NCI-H774 (cell line): ENCODE data around the gene GPC3.
"Not testable (repeated sequence)": the region's sequence is repeated elsewhere in the genome, so short reads cannot be mapped to it uniquely, and the experiment has no call there.

Experiments
- DNase-seq: peaks from one replicate; lab custom pipeline; 2025; lab: John Stamatoyannopoulos, UW

The GPC3 gene

DNA sequence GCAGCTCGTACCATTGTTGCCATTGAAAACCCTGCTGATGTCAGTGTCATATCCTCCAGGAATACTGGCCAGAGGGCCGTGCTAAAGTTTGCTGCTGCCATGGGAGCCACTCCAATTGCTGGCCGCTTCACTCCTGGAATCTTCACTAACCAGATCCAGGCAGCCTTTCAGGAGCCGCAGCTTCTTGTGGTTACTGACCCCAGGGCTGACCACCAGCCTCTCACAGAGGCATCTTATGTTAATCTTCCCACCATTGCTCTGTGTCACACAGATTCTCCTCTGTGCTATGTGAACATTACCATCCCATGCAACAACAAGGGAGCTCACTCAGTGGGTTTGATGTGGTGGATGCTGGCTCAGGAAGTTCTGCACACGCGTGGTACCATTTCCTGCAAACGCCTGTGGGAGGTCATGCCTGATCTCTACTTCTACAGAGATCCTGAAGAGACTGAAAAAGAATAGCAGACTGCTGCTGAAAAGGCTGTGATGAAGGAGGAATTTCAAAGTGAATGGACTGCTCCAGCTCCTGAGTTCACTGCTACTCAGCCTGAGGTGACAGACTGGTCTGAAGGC, 222.3 kb downstream of the GPC3 start:
- DNase-seq: not testable (repeated sequence)

DNA sequence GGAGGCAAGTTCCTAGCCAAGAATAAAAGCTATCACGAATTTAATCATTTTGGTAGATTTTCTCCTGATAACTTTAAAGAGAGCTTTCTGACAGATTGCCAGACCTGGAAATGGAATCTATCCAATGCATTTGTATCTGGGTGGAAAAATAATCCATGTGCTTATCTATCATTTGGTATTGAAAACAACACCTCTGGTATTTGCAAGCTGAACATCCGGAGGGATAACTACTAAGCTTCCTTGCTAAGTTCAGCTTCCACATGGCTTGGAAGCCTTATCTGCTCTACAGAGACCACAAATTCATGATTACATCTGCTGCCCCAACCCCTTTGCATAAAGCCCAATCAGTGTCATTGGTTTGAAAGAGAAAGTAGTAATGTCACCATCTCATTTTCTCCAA, 230.7 kb downstream of the GPC3 start:
- DNase-seq: no peak

GRCh38 chrX:133749951-133750350, 235.4 kb downstream of the GPC3 start:
- no peak for DNase-seq

DNA sequence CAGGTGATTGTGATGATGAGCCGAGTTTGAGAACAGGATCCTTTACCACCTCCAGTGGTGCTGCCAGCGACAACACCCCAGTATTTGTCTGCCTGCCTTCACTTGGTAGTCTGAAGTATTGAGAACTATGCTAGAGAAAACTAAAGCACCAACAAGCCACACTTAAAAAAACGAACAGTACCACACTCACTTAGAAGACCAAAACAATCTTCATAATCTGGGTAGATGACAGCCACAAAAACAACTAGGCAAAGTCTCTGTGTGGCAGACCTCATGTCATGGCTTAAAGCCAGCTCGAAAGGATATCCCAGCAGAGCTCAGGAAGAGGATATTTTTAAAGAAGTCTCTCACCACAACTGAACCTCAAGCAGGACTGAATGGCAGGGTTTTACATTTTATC, 236.0 kb downstream of the GPC3 start:
- DNase-seq: no peak

DNA sequence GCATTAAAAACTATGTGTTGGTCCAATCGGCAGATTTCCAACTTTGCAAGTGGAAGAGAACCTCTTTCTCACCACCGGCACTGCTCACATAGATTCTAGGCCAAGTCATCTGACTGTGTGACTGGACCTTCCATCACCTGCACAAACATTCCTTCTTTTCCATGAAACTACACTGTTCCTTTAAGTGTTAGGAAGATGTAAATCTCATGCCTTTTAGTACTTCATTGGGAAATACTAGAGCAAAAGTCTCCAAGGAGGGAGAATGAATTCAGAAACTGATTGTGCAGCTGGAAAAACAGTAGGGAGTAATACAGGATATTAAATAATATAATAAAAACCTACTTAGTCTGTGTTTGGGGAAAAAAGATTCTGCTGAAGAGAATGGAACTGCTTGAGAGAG, 238.2 kb downstream of the GPC3 start:
- no peak for DNase-seq

DNA sequence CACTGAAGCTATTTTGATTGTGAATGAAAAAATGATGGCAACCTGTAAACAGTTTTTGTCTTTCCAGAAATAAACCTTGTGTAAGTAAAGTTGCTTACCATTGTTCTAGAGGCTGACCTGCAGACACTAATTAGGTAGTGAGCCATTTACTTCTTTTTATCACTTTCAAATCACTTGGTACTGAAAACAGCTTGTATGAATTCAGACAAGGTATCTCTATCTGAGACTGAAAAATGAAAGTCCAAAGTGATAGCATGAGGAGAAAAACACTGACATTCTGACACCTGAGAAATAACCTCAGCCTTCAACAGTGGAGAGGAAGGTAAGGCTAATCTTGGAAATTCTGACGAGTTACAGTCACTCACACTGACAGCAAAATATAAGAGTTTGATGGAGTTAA, 238.8 kb downstream of the GPC3 start:
- no peak for DNase-seq

DNA sequence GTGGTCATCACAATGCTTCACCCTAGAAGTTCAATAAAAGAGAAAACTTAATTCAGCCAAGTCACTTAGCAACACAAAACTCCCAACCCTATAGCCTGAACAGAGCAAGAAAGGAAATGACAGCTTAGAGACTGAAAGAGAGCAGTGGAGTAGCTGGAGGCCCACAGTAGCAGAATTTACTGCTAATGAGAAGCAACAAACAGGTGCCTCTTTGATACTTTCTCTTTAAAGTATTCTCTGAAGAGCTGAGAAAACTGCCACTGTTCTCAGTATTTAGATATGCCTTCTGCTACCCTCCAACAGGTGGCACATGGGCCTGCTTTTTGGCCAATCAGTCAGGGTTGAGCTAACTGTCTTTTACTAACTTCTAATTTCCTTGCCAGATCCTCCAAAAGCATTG, 240.0 kb downstream of the GPC3 start:
- no peak for DNase-seq

GRCh38 chrX:133742602-133743305, 242.6 kb downstream of the GPC3 start:
- DNase-seq: no peak

DNA sequence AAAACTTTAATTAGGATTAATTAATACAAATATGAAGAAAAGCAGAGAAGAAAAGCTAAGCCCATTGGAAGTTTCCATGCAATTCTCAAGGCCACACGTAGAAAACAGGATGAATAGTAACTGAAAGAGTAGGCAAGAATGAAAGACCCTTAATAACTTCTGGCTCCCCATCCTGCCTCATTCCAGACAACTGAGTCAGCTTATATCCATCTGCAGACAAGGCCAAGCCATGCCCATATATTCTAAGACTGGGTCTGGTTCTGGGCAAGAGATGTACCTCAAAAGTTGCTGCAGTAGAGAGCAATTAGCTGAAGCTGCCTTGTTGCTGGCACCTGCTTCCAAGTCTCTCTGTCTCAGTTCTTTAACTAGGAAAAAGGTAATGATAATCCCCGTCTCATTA, 244.1 kb downstream of the GPC3 start:
- no peak for DNase-seq

GRCh38 chrX:133726642-133727041, 258.8 kb downstream of the GPC3 start:
- DNase-seq: no peak

DNA sequence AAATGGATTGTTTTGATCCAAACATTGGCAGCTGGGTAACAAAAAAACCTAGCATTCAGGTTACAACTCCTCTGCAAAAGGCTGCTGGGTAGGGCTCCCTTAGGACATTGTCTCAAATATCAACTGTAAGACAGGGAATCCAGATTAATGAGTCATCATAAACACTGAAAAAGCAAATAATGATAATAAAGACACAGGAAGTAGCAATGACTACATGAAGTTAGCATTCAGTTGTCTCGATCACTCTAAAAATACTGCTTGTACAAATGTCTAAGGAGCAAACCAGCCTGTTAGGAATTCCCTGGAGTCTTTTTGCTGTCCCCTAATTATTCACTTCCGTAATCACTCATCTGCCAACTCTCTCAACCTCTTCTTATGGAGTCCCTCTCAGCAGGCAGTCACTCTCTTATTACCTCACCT, 259.2 kb downstream of the GPC3 start:
- DNase-seq: peak; percentile 18

DNA sequence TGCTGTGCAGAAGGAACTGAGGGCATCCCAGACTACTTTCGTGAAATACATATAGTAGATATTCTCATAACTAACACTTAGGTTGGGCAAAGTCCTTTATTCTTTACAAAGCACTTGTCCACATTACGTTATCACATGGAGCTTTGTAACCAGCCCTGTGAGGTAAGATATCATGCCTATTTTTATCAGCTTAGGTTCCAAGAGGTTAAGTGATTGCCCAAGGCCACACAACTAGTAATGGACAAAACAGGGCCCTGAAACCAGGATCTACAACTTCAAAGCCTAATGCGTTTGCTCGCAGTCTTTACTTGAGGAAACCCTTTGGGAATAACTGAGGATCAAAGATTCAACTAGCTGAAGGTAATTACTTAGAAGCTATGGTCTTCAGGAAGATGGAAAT, 261.5 kb downstream of the GPC3 start:
- no peak for DNase-seq

DNA sequence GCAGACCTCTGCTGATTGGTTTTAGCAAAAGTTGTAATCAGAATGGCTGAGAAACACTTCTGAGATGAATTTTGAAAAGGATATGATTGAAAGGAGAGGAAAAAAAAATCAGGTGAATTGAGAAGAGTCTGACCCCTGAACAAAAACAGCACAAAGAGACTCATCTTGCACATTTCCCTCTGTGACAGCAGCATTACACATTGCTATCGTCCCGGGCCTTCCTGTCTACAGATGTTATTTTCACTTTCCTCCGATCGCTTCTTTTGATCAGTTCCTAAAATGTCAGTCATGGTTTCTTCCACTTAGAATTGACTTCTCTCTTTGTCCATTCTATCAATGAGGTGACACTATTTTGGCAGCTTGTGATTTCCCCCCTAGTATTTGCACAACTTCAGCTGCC, 262.6 kb downstream of the GPC3 start:
- DNase-seq: no peak

DNA sequence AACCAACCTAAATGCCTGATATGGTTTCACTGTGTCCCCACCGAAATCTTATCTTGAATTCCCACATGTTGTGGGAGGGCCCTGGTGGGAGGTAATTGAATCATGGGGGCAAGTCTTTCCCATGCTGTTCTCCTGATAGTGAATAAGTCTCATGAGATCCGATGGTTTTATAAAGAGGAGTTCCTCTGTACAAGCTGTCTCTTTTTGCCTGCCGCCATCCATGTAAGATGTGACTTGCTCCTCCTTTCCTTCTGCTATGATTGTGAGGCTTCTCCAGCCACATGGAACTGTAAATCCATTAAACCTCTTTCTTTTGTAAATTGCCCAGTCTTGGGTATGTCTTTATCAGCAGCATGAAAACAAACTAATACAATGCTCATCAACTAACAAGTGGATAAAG, 265.1 kb downstream of the GPC3 start:
- not testable (repeated sequence) for DNase-seq

GRCh38 chrX:133715715-133716114, 269.7 kb downstream of the GPC3 start:
- DNase-seq: no peak

- DNase-seq: no peak
Measured at GRCh38 chrX:133709501-133709900, 275.9 kb downstream of the GPC3 start.

- no peak for DNase-seq
Measured at GRCh38 chrX:133706890-133707289, 278.5 kb downstream of the GPC3 start.

DNA sequence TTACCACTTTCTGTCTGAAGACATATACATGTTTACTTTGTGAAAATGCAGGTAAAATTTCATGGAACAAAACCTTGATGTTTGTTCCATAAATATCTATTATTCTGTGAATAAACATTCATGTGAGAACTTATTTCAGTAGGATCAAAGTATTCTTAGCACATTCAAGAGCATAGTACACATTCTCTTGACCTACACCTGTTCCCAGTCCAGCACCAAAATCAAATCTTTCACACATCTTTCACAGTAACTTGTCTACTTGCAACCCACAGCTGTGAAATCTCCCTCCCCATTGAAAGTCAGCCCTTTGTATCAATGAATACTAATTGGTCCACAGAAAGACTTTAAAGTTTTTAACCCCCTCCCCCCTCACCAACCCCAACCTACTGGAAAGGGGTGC, 283.2 kb downstream of the GPC3 start:
- no peak for DNase-seq

DNA sequence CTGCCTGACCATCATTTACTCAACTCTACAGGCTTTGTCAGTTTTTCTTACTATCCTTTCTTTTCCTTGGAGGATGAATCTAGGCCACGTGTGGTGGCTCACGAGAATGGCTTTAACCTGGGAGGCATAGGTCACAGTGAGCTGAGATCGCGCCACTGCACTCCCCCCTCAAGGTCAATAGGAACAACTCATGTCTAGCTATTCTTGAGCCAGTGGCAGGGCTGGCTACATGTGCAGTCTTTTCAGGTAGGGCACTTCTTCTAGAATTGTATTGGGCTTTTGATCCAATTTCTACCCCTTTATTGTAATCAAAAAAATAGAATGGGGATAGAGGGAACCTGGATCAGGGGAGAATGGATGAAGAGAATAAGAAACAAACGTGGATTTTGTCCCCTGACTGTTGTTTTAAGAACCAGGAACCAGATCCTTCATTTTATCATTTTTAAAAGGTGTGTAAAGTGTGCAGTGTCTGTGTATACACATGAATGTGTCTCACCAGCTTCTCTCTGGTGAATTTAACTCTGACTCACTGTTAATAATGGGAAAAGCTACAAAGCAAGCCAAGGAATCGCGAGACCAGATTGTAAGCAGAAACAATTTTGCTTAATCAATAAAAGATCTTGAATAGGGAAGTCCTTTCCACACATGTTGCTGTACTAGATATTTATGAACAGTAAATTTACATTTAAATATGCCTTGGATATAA, 286.2 kb downstream of the GPC3 start:
- no peak for DNase-seq

DNA sequence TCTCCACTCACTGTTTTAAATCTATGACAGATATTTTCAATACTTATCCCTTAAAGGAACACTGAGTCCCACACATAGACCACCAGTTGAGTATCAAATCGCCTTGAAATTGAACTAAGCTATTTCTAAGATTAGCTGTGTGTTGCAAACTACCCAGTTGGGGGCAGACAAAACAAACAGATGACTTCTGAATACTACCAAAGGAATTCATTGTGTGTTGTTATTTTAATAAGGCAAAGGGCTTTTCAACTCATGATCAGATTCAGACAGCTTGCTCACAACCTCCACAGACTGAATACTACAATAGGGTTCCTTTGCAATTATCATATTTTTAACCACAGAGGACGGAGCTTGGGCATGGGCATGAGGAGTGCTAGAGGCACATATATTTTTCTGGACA, 287.1 kb downstream of the GPC3 start:
- no peak for DNase-seq

DNA sequence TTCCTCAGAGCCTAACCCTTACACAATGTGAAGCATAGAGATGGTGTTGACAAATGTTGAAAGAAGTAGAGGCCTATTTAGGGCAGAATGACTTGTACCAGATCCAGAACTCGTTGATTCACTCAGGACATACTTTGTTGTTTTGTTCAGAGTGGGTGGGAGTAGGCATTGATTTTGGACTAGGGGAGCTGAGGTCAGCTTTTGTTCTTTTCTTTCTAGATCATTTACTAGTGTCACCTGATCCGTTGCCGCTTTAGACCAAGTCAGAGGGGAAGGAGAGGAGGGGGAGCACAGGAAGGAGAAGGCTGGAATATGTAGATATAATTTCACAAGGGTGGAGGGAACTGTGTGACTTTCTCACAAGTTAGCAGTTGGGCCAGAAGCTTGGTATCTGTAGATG, 287.7 kb downstream of the GPC3 start:
- no peak for DNase-seq

- no peak for DNase-seq
Measured at GRCh38 chrX:133689997-133690599, 295.3 kb downstream of the GPC3 start.

DNA sequence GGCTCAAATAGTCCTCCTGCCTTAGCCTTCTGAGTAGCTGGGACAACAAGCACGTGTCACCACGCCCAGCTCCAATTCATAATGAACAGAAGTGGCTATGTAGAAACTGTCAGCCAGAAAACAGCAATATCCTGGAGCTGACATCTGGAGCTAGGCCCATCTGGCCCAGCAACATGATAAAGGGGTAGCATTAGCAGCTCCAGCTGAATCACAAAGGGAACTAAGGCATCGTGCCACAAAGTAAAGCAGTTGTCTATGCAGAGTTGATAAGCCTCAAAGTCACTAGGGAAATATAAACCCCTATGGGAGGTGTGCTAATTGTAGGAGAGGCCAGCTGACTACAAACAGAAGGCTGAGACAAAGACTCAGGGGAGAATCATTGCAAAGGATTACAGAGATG, 299.6 kb downstream of the GPC3 start:
- no peak for DNase-seq
